Ascending aorta (tissue), 2 donors: Measurements from ENCODE around the gene ATXN7L1. TPM values are rescaled to one million over a fixed set of nuclear protein-coding genes. Genes with fewer than 3 reads are reported as not detected.

Experiments
- DNase-seq, 2 donors: peaks; one replicate each; pipeline ENCODE4 v3.0.0-alpha.2; 2019; ENCODE audit warnings: low spot score in 2 of 2
- H3K27ac ChIP-seq, 2 donors: fragments of 200-600 bp; sonication (generic); one replicate each; pipeline ENCODE4 v1.5.1; 2016 to 2017; ENCODE audit warnings: mild to moderate bottlenecking in 1 of 2
- H3K27me3 ChIP-seq: fragments of 200-600 bp; sonication (generic); one replicate; pipeline ENCODE4 v1.5.1; 2017
- H3K36me3 ChIP-seq, 2 donors: fragments of 200-600 bp; sonication (generic); one replicate each; pipeline ENCODE4 v1.5.1; 2016
- H3K4me1 ChIP-seq, 2 donors: fragments of 200-600 bp; sonication (generic); one replicate each; pipeline ENCODE4 v1.5.1; 2016 to 2017; ENCODE audit warnings: mild to moderate bottlenecking in 1 of 2
- H3K4me3 ChIP-seq, 2 donors: fragments of 200-600 bp; sonication (generic); one replicate each; pipeline ENCODE4 v1.5.1; 2016 to 2017; ENCODE audit warnings: mild to moderate bottlenecking in 1 of 2
- H3K9me3 ChIP-seq, 2 donors: fragments of 200-600 bp; sonication (generic); one replicate each; pipeline ENCODE4 v1.5.1; 2016
- intact Hi-C: fragments of 100-400 bp; cut with DNase I; formaldehyde crosslinking; loops from one replicate; pipeline ENCODE4 v1.15.1; 2023
- total RNA-seq: library from RNA; depleted of rRNA; stranded (reverse); fragments of >200 nt; gene quantifications from one replicate; pipeline ENCODE4 v1.1.0, GENCODE V29; 2016
- TF ChIP-seq, protein P1 (sequence below), 3 experiments: fragments of 200-600 bp in 2 of 3; fragments of 450-650 bp in 1 of 3; sonication (generic) in 2 of 3; IDR thresholded peaks; one replicate each; pipeline ENCODE4 v1.5.1; 2016 to 2019; ENCODE audit warnings: antibody characterized with exemption in 3 of 3, mild to moderate bottlenecking in 1 of 3, moderate library complexity in 1 of 3

Gene ATXN7L1
- total RNA-seq, 1 donor from 2014 or later = 7.5 TPM

GRCh38 chr7:105611856-105612775 is 264.3 kb downstream of the ATXN7L1 start:
- intact Hi-C loops = no loop called here
- DNase-seq = no peak
- Histone ChIP-seq H3K27me3 (no peaks in the 10 kb centered on the region), H3K36me3 (peaks cover 18 to 31% of the 10 kb centered on the region in 2 donors), H3K9me3 (no peaks in the 10 kb centered on the region), H3K27ac (no peak overlapping the region), H3K4me3 (no peak overlapping the region), H3K4me1 (no peaks in the 10 kb centered on the region)
- TF ChIP-seq, protein P1, sequence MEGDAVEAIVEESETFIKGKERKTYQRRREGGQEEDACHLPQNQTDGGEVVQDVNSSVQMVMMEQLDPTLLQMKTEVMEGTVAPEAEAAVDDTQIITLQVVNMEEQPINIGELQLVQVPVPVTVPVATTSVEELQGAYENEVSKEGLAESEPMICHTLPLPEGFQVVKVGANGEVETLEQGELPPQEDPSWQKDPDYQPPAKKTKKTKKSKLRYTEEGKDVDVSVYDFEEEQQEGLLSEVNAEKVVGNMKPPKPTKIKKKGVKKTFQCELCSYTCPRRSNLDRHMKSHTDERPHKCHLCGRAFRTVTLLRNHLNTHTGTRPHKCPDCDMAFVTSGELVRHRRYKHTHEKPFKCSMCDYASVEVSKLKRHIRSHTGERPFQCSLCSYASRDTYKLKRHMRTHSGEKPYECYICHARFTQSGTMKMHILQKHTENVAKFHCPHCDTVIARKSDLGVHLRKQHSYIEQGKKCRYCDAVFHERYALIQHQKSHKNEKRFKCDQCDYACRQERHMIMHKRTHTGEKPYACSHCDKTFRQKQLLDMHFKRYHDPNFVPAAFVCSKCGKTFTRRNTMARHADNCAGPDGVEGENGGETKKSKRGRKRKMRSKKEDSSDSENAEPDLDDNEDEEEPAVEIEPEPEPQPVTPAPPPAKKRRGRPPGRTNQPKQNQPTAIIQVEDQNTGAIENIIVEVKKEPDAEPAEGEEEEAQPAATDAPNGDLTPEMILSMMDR (IDR thresholded peaks at IDR 0.05) = no peak

- Histone ChIP-seq H3K9me3 (no peaks in the 10 kb centered on the region), H3K4me1 (no peaks in the 10 kb centered on the region), H3K4me3 (no peak overlapping the region), H3K36me3 (peaks cover 15 to 19% of the 10 kb centered on the region in 2 donors), H3K27me3 (no peaks in the 10 kb centered on the region), H3K27ac (no peak overlapping the region)
- DNase-seq = no peak
- intact Hi-C loops = no loop called here
- TF ChIP-seq, protein P1 (IDR thresholded peaks at IDR 0.05) = no peak
Measured at GRCh38 chr7:105610165-105610930, 266.1 kb downstream of the ATXN7L1 start.

- no peaks in the 10 kb centered on the region for H3K9me3 ChIP-seq
- no peak overlapping the region for H3K4me3 ChIP-seq
- TF ChIP-seq, protein P1 (IDR thresholded peaks at IDR 0.05) = no peak
- intact Hi-C loops = no loop called here
- no peak overlapping the region for H3K27ac ChIP-seq
- H3K27me3 ChIP-seq = no peaks in the 10 kb centered on the region
- H3K4me1 ChIP-seq = no peaks in the 10 kb centered on the region
- H3K36me3 ChIP-seq = peaks cover 0 to 3% of the 10 kb centered on the region in 2 donors
- no peak for DNase-seq
Measured at GRCh38 chr7:105602325-105603305, 273.8 kb downstream of the ATXN7L1 start.

GRCh38 chr7:105600720-105601550 is 275.5 kb downstream of the ATXN7L1 start:
- intact Hi-C loops = no loop called here
- H3K4me1 ChIP-seq = no peaks in the 10 kb centered on the region
- no peak for DNase-seq
- TF ChIP-seq, protein P1 (IDR thresholded peaks at IDR 0.05) = no peak
- no peaks in the 10 kb centered on the region for H3K27me3 ChIP-seq
- H3K4me3 ChIP-seq = no peak overlapping the region
- no peaks in the 10 kb centered on the region for H3K9me3 ChIP-seq
- no peak overlapping the region for H3K27ac ChIP-seq
- H3K36me3 ChIP-seq = no peaks in the 10 kb centered on the region
